ENCODE results near the gene STIM2. TPM values are rescaled to one million over a fixed set of nuclear protein-coding genes. Genes with fewer than 3 reads are reported as not detected.

STIM2 gene
- total and polyA plus RNA-seq, 2 of the 4 experiments (the other 2 are of a cell fraction): 16.1 to 27.6 TPM

DNA sequence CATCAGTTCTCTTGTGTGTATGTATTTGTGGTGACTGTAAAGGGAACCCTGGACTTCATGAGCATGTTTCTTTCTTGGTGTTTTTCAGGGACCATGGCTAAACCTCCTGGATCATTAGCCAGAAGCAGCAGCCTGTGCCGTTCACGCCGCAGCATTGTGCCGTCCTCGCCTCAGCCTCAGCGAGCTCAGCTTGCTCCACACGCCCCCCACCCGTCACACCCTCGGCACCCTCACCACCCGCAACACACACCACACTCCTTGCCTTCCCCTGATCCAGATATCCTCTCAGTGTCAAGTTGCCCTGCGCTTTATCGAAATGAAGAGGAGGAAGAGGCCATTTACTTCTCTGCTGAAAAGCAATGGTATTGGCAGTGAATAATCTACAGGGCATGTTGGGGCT lies 157.0 kb downstream of the STIM2 start:
- TF ChIP-seq RCOR1 (IDR thresholded peaks at IDR 0.05; ENCODE audit: insufficient replicate concordance, low read length) (no peak), RAD21 (IDR thresholded peaks at IDR 0.05; ENCODE audit: low read length) (no peak), MXI1 (IDR thresholded peaks at IDR 0.05; ENCODE audit: borderline replicate concordance, low read depth, low read length) (no peak), NFE2L2 (IDR thresholded peaks at IDR 0.05; ENCODE audit: low read depth, low read length) (no peak), FOS (IDR thresholded peaks at IDR 0.05; ENCODE audit: low read depth, low read length) (no peak), MAZ (IDR thresholded peaks at IDR 0.05; ENCODE audit: borderline replicate concordance, low read depth, low read length) (no peak), POLR2A (IDR thresholded peaks at IDR 0.05; ENCODE audit: low read depth, low read length) (no peak)
- TF ChIP-seq, protein P1, sequence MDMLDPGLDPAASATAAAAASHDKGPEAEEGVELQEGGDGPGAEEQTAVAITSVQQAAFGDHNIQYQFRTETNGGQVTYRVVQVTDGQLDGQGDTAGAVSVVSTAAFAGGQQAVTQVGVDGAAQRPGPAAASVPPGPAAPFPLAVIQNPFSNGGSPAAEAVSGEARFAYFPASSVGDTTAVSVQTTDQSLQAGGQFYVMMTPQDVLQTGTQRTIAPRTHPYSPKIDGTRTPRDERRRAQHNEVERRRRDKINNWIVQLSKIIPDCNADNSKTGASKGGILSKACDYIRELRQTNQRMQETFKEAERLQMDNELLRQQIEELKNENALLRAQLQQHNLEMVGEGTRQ (IDR thresholded peaks at IDR 0.05; ENCODE audit: low read depth, low read length): no peak
- ChIA-PET POLR2A (ENCODE audit: unreplicated experiment) (no interaction called here), CTCF (no interaction called here)
- DNase-seq (no peak), ATAC-seq (ENCODE audit: low read depth) (no peak)
- Histone ChIP-seq H3K18ac (ENCODE audit: low read depth, low read length) (no peak overlapping the region), H2BK15ac (ENCODE audit: low read depth, low read length) (no peak overlapping the region), H3K4me1 (ENCODE audit: control insufficient read depth, insufficient read depth, low read length) (no peaks in the 10 kb centered on the region), H4K8ac (ENCODE audit: low read depth in 2 of 2, low read length in 2 of 2) (no peak overlapping the region), H3K79me1 (ENCODE audit: low read depth in 1 of 2, low read length in 2 of 2) (no peaks in the 10 kb centered on the region; a peak in 1 of 4 replicates), H3K9me3 (ENCODE audit: control insufficient read depth, insufficient read depth, low read length) (no peaks in the 10 kb centered on the region), H2AK9ac (replicated peaks; ENCODE audit: low read depth, low read length, poor library complexity) (no peak overlapping the region), H3K56ac (ENCODE audit: extremely low read depth, insufficient read depth, low read length) (no peak overlapping the region), H3K14ac (replicated peaks; ENCODE audit: low read depth, low read length) (no peak overlapping the region), H2AFZ (replicated peaks; ENCODE audit: low read length, poor library complexity) (peak overlapping the region; percentile 26), H3K27ac (ENCODE audit: insufficient read depth, low read length) (no peak overlapping the region), H3K36me3 (ENCODE audit: control insufficient read depth, insufficient read depth, low read length) (peaks cover 10% of the 10 kb centered on the region), H2BK5ac (ENCODE audit: low read depth, low read length, poor library complexity, severe bottlenecking) (no peak overlapping the region), H2AK5ac (ENCODE audit: low read depth, low read length) (no peak overlapping the region), H3K23ac (ENCODE audit: low read depth, low read length) (no peak overlapping the region), H4K5ac (ENCODE audit: low read depth, low read length) (no peak overlapping the region), H2BK20ac (ENCODE audit: low read depth, low read length) (no peak overlapping the region), H3K4ac (ENCODE audit: low read depth, low read length) (no peak overlapping the region), H3K9me1 (ENCODE audit: insufficient read depth, low read length) (peaks cover 4% of the 10 kb centered on the region; the same call in 1 of the 2 replicates), H4K20me1 (ENCODE audit: insufficient read depth, low read length) (no peaks in the 10 kb centered on the region), H4K91ac (ENCODE audit: insufficient read depth, low read depth, low read length) (no peak overlapping the region), H3K9ac (ENCODE audit: low read depth, low read length) (no peak overlapping the region), H3K4me3 (ENCODE audit: insufficient read depth, low read depth, low read length) (no peak overlapping the region), H2BK120ac (ENCODE audit: low read depth, low read length) (no peak overlapping the region), H3K27me3 (ENCODE audit: control insufficient read depth, insufficient read depth, low read length) (no peaks in the 10 kb centered on the region), H3K4me2 (ENCODE audit: low read depth, low read length) (no peak overlapping the region)
- WGBS, 2 experiments (ENCODE audit: extremely low coverage in 2 of 2, insufficient read length in 1 of 2): 97% methylated on average over 7 of the region's 12 CpGs; no CpG with 5 or more reads in 1 of the 2 experiments
- intact Hi-C loops (cut with micrococcal nuclease) (no loop called here), in situ Hi-C loops (cut with MboI; ENCODE audit: low sequenced_read_pairs) (loop anchor here (25.0 kb wide), 5 partner anchors 280 to 1030 kb away; no protein-coding TSS in a partner anchor), dilution Hi-C loops (cut with HindIII; ENCODE audit: low sequenced_read_pairs, unreplicated experiment) (no loop called here)
- BruUV-seq (replicated peaks): no TSS peak
